ENCODE data around the gene YIPF1.

DNA sequence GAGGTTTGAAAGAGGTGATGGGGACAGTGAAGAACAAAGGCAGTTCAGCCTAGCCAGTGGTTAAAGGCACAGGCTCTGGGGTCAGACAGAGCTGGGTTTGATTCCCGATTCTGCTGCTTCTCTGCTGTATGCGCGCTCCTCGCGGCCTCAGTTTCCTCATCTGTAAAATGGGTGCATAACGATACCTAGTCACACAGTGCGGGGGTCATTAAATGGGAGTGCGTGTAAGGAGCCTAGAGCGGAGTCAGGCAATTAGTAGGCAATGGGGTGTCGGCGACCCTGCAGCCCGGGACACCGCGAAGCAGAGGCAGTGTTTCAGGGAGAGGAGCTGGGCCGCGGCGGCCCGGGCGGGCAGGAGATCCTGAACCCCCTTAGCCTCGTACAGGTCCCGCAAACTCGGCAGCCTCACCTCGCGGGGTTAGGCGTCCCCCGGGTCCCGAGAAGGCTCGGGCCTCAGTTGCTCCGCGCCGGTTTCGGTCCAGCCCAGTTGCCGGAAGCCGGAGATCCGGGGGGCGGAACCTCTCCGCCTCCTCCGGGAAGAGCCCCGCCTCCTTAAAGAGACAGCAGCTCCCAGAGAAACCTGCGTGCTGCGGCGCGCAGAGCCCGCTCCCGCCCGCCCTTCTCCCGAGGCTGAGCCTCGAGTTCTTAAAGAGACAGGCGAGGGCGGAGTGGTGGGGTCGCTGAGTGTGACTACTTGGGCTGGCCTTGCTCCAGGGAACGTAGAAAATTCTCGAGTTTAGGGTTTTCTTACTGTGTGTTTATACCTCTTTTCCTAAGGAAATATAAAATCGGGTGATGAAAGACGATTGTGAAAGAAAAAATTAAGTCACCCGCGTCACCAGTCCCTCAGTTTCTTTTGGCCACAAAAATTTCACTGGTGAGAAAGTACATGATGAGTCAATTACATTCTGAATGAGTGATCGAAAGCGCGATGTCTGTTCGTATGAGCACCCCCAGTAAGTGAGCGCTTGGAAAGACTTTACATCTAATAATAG is at the start of gene YIPF1:
- TF ChIP-seq POLR2A (IDR thresholded peaks at IDR 0.05; ENCODE audit: low read depth) (peak; percentile 68), EP300 (IDR thresholded peaks at IDR 0.05) (no peak)
- TF ChIP-seq, protein P1, sequence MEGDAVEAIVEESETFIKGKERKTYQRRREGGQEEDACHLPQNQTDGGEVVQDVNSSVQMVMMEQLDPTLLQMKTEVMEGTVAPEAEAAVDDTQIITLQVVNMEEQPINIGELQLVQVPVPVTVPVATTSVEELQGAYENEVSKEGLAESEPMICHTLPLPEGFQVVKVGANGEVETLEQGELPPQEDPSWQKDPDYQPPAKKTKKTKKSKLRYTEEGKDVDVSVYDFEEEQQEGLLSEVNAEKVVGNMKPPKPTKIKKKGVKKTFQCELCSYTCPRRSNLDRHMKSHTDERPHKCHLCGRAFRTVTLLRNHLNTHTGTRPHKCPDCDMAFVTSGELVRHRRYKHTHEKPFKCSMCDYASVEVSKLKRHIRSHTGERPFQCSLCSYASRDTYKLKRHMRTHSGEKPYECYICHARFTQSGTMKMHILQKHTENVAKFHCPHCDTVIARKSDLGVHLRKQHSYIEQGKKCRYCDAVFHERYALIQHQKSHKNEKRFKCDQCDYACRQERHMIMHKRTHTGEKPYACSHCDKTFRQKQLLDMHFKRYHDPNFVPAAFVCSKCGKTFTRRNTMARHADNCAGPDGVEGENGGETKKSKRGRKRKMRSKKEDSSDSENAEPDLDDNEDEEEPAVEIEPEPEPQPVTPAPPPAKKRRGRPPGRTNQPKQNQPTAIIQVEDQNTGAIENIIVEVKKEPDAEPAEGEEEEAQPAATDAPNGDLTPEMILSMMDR (IDR thresholded peaks at IDR 0.05), result no peak
